GM18505 (cell line): ENCODE results near the gene MAB21L1.

Experiments
- ATAC-seq: cut with Tn5 transposase; IDR thresholded peaks from one replicate; pipeline ENCODE4 v1.9.1; 2021; ENCODE audit not compliant: unreplicated experiment
- POLR2A ChIP-seq: IDR thresholded peaks from 4 replicates; pipeline ENCODE4 v1.6.1; 2011; ENCODE audit warnings: borderline replicate concordance; ENCODE audit not compliant: insufficient read depth, insufficient read length; ENCODE audit errors: extremely low read depth

Gene MAB21L1

DNA sequence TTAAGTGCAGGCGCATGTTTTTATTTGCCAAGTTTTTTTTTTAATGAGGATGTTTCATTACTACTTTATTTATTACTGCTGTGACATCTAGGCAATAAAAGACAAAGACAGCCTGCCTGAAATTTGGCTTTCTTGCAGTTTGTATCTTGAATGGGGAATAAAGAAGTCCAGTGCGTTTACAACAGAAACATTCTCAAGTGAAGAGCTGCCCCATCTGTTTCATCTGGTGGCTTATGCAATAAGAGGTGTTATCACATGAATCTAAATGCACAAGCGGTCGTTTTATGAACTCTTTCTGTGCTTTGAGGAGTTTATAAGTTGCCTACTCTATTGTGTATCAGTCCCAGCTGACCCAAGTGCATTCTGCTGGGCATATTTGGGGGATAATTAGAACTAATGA is 12.6 kb upstream of the MAB21L1 start:
- no peak for TF ChIP-seq POLR2A
- no peak for ATAC-seq

DNA sequence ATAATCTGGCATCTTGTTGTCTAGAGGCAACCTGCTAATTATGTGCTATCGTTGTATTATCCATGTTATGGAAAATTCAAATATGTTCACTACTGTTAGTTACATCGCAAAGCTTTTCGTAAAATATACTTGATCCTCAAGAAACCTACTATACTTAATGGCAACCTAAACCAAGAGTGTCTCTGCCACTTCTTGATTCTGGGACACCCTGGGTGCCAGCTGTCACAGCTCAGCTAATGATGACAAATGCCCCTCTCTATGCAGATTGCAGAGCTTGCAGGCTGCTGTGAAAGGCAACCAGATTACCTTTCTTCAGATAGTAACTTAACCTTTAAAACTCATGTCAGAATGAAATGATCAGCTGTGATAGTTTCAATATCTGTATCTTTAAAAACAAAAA is 8.9 kb upstream of the MAB21L1 start:
- TF ChIP-seq POLR2A = no peak
- no peak for ATAC-seq

DNA sequence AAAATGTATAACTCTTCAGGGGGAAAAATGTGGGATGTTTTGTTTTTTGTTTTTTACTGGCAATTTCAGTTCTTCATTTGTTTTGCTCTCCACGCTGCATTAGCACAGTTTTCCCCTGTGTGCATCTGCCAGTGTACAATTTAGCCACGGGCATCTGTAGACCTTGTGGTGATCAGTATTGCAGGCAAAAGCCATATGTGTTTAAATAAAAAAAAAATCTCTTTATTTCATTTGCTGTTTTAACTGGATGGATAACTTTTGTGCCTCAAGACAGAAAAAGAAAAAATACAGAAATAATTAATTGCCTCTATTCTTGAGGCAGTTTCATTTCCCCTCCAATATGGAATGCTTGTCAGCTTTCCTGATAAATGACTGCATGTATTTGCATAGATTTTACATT is 7.9 kb upstream of the MAB21L1 start:
- TF ChIP-seq POLR2A = no peak
- ATAC-seq = no peak

DNA sequence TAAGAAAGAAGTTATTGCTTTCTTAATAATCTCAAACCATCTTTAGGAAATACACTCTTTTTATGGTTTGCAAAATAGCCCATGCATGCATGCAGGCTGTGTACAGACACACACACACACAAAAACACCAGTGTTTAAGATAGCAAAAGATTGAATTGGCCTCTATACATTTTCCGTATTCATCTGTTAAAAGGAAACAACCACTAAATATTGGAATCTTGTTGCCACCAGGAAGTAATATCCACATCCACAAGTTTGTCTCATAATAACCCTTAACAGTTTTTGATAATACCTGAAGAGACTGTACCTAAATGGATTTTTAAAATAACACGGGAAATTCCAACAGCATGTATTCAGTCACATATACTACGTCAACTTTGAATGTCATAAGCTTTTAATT is 7.3 kb upstream of the MAB21L1 start:
- no peak for ATAC-seq
- TF ChIP-seq POLR2A = no peak

DNA sequence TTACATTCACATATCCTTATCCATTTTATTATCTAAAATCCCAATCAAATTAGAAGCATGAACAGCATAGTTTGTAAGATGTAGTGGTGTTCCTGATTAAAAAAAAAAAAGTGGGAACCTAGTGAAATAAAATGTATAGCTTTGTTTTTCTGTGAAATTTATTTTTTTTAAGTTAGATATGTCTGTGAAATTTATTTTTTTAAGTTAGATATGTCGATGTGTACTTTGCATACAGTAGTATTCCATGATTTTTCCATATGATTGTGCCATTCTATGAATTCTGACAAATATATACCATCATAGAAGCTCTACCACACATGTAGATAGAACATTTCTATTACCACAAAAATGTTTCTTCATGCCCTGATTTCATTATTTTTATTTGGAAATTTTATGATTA is 6.0 kb upstream of the MAB21L1 start:
- no peak for ATAC-seq
- TF ChIP-seq POLR2A = no peak

DNA sequence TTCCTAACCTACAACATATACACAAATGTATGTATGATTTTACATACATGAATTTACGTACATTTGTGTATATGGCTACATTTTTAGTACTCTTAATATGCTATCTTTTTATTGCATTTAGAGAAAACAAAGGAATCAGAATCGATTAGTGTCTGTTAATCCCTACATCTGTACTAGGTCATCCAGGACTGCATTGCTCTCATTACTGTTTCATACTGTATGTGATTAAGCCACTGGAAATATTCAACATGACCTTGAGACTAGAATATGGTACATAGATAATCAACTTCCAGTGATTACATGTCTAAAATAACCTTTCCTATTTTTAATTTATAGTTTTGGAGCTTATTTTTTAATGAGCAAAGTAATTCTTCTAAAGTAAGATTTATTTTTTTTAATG is 5.3 kb upstream of the MAB21L1 start:
- no peak for ATAC-seq
- no peak for TF ChIP-seq POLR2A

DNA sequence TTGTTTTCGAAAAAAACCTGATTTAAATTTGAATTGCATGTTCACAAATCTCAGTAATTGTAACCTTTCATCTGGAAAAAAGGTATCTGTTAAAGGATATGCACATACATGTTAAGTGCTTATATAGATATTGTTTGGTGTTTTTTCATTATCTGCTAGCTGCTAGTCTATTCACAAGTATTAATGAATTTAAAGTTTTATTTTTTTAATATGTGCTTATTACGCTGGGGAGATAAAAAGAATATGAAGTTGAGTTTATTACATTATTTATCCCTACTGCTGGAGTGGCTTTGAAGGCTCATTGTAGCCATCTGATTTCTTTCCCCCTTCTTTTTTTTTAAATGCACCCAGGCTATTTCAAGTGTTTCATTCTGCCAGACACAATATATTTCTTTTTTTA is 3.9 kb upstream of the MAB21L1 start:
- no peak for TF ChIP-seq POLR2A
- ATAC-seq = no peak

DNA sequence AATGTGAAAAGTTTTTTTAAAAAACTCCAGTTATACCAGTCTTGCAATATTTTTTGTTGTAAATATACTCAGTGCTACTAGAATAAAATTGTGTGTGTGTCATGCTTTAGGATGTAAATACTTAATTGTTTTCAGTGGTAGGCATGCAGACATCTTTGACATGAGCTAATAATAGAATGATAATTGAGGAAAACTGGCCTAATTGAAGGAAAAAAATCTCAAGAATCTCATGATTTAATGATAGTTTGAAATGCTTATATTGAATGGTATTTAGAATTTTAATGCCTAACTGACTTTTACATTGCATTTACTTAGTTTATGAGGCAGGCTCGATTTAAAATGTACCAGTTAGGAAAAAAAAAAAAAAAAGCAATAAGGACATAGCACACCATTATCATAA is 3.2 kb upstream of the MAB21L1 start:
- TF ChIP-seq POLR2A = no peak
- no peak for ATAC-seq

DNA sequence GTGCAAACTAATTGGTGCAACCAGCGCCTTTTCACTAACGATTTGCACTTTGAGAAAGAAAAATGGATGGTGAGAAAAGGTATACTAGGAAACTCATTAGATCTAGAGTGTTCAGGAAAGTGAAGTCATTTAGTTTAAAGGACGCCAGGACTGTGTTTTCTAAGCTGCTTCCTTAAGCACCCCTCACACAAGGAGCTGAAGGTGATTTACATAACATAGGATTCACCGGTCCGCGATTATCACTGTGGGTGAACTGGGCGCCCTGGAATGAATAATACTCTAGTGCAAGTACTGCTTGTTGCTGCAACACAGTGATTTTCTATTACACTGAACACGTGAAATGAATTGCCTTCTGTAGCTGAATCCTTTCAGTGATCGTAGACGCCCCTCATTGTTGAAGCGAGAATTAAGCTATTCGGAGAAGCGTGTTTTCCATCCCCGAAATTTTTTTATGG is 2.6 kb upstream of the MAB21L1 start:
- TF ChIP-seq POLR2A = no peak
- ATAC-seq = no peak

DNA sequence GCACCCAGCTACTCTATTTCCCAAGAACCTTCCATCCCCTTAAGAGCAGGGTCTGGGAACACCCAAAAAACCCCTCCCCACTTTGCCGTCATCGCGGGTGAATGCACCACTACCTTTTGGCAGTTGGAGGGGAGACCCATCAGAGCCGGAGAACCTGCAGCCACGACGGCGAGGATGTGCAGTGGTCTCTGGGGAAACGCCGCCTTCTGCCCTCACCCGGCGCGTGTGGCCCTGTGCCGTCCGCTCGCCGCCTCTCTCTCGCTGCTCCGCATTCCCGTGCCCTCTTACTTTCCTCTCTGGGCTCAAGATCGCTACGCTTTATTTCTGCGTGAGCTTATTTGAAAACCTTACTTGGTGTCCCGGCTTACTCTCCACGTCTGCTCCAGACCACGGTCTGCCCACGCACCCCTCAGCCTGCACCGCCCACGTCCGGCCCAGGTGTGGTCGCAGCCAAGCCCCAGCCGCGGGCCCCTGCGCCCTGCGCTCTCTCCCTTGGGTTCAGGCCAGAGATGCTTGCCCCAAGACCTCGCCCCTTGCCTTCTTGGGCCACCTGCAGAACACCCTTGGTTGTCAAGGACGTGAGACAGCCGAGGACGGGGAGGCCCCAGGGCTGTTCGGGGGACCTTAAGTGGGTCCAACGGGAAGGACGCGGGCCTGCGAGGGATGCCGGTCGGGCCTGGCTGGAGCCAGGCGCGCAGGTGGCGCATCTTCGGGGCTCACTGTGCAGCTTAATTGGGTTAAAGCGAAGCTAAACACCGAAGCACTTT is 2.0 kb upstream of the MAB21L1 start:
- TF ChIP-seq POLR2A = no peak
- ATAC-seq = no peak

DNA sequence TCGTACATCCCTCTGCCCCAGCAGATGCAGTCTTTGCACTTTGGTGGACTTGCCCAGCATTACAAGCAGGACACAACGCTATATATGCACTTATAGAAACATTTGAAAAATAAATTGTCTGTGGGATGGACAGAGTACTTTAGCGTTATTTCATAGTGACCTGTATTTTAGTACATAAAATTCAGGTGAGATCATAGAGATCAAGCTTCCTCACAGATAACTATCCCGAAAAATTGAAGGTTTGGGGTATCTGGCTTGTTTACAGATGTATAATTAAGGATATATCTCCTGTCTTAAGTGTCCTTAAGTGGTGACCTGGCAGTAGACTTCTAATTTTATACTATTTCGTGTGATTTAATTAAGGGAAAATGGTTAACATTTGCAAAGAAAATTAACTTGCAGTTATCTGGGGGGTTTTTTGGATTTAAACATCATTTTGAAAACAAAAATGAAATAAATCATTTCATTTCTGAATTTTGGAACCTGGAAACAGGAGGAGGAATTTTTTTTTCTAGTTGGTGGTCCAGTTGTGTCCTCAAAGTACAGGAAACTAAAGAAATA is 977 bp upstream of the MAB21L1 start:
- TF ChIP-seq POLR2A = no peak
- no peak for ATAC-seq

DNA sequence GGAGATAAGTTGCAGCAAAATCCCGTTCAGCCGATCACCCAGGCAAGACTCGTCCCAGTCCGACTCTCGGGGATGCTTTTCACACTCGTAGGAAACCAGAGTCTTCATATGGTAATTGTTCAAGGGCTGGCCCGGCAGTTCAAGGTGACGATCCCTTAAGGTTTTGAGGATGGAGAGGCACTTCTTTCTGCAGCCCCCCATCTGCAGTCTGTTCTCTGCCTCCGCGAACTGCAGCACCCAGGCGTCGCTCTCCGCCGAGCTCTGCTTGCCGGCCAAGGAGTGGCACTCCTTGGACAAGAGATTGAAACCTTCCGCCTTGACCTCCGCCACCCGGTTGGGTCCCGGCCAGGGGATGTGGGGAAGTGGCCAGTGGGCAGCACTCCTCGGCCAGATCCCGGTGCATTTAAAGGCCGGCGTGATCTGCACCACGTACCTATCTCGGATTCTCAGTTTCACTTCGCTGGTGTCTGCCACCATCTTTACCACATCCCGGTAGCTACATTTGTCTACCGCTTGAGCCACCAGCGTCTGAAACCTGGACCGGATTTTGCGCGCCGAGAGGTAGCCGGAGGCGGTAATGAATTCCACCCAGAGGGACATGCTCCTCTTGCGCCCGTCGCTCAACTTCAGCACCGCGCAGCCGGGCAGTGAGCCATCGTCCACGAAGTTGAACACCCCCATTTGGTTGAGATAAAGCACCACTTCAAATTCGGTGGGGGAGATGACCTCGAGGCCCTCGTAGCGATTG is 1.1 kb downstream of the MAB21L1 start:
- TF ChIP-seq POLR2A = no peak
- ATAC-seq = no peak

DNA sequence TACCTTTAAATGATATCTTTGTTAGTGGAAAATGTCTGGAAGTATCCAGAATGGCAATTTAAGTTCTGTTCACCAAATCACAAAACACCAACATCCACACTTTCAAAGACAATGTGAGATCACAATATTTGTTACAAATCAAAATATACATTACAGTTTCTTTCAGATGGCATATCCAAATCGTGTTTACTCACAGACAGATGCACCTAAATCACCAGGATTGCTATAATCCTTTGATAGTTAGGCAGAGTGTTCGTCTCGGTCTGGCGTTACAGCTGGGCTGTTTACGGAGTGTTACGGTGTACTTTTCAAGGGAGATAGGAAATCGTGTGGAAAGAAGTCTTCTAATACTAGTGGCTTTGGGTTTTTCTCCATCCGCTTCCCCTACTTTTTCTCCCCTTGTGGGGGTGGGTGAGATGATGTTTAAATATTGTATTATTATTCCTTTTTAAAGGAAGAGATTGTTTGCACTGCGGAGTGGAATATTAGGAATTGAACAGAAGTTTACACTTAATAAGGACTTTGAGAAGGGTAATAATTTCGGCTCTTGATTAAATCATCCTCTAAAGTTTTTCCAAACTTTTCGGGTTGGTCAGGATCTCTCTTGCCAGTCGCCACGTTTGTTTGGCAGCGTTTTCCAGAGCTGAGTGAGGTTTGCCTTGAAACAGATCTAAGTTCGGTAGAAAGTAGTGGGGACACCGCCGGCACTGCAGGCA is 1.8 kb downstream of the MAB21L1 start:
- no peak for ATAC-seq
- TF ChIP-seq POLR2A = no peak
